Ascending aorta (tissue), 2 donors: ENCODE results near the gene PLXNA2. TPM values are rescaled to one million over a fixed set of nuclear protein-coding genes. Genes with fewer than 3 reads are reported as not detected.

Source experiments
- DNase-seq, 2 donors: peaks; one replicate each; pipeline ENCODE4 v3.0.0-alpha.2; 2019; ENCODE audit warnings: low spot score in 2 of 2
- H3K27ac ChIP-seq, 2 donors: fragments of 200-600 bp; sonication (generic); one replicate each; pipeline ENCODE4 v1.5.1; 2016 to 2017; ENCODE audit warnings: mild to moderate bottlenecking in 1 of 2
- H3K27me3 ChIP-seq: fragments of 200-600 bp; sonication (generic); one replicate; pipeline ENCODE4 v1.5.1; 2017
- H3K36me3 ChIP-seq, 2 donors: fragments of 200-600 bp; sonication (generic); one replicate each; pipeline ENCODE4 v1.5.1; 2016
- H3K4me1 ChIP-seq, 2 donors: fragments of 200-600 bp; sonication (generic); one replicate each; pipeline ENCODE4 v1.5.1; 2016 to 2017; ENCODE audit warnings: mild to moderate bottlenecking in 1 of 2
- H3K4me3 ChIP-seq, 2 donors: fragments of 200-600 bp; sonication (generic); one replicate each; pipeline ENCODE4 v1.5.1; 2016 to 2017; ENCODE audit warnings: mild to moderate bottlenecking in 1 of 2
- H3K9me3 ChIP-seq, 2 donors: fragments of 200-600 bp; sonication (generic); one replicate each; pipeline ENCODE4 v1.5.1; 2016
- intact Hi-C: fragments of 100-400 bp; cut with DNase I; formaldehyde crosslinking; loops from one replicate; pipeline ENCODE4 v1.15.1; 2023
- total RNA-seq: library from RNA; depleted of rRNA; stranded (reverse); fragments of >200 nt; gene quantifications from one replicate; pipeline ENCODE4 v1.1.0, GENCODE V29; 2016
- TF ChIP-seq, protein P1 (sequence below), 3 experiments: fragments of 200-600 bp in 2 of 3; fragments of 450-650 bp in 1 of 3; sonication (generic) in 2 of 3; IDR thresholded peaks; one replicate each; pipeline ENCODE4 v1.5.1; 2016 to 2019; ENCODE audit warnings: antibody characterized with exemption in 3 of 3, mild to moderate bottlenecking in 1 of 3, moderate library complexity in 1 of 3

PLXNA2 gene
- total RNA-seq, 1 donor from 2014 or later: 33.0 TPM

DNA sequence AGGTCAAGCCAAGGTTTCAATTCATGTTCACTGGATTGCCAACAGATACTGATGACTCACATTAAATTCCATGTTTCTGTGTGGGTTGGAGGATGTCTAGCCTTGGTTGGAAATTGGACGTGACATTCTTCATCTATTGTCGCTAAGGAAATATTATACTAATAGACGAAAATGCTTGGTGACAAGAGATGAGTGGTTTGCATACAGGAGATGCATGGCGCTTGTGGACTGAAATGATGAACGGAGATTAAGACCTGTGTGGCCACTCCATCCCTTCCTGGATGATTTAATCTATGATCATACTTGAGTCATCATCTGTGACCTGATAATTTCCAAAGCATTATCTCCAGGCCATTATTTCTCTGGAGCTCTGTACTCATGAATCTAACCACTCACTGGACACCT lies 236.2 kb downstream of the PLXNA2 start:
- Histone ChIP-seq H3K36me3 (no peaks in the 10 kb centered on the region), H3K4me3 (no peak overlapping the region), H3K4me1 (no peaks in the 10 kb centered on the region), H3K27ac (no peak overlapping the region), H3K27me3 (no peaks in the 10 kb centered on the region), H3K9me3 (no peaks in the 10 kb centered on the region)
- intact Hi-C loops: no loop called here
- DNase-seq: peak in 1 of 2 donors; percentile 31
- TF ChIP-seq, protein P1, sequence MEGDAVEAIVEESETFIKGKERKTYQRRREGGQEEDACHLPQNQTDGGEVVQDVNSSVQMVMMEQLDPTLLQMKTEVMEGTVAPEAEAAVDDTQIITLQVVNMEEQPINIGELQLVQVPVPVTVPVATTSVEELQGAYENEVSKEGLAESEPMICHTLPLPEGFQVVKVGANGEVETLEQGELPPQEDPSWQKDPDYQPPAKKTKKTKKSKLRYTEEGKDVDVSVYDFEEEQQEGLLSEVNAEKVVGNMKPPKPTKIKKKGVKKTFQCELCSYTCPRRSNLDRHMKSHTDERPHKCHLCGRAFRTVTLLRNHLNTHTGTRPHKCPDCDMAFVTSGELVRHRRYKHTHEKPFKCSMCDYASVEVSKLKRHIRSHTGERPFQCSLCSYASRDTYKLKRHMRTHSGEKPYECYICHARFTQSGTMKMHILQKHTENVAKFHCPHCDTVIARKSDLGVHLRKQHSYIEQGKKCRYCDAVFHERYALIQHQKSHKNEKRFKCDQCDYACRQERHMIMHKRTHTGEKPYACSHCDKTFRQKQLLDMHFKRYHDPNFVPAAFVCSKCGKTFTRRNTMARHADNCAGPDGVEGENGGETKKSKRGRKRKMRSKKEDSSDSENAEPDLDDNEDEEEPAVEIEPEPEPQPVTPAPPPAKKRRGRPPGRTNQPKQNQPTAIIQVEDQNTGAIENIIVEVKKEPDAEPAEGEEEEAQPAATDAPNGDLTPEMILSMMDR (IDR thresholded peaks at IDR 0.05): no peak

DNA sequence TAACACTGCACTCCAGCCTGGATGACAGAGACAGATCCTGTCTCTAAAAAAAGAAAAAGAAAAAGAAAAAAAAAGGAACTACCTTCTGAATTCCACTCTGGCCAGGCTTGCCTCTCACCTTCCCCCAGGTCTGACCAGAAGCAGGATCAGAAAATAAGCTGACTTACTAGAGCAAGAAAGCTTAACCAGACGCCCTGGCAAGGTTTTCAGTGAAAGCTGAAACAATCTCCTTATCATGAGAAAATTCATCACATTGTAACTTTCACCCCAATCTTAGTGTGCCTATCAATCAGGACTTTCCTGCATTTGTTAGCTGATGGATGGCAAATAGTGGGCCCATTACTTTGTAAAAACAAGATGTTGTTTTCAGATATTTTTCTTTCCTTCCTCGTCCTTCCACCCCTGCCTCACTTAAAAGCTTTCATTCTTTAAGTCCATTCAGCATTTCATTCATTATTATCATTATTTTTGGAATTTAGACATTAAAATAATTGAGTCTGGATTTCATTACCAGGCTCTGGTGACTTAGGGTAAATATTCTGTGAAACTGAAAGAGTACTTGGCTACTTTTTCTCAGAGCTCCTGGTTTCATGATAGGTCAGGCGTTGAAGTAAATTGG lies 236.8 kb downstream of the PLXNA2 start:
- no peaks in the 10 kb centered on the region for H3K4me1 ChIP-seq
- DNase-seq: no peak
- intact Hi-C loops: no loop called here
- TF ChIP-seq, protein P1 (IDR thresholded peaks at IDR 0.05): no peak
- H3K27me3 ChIP-seq: no peaks in the 10 kb centered on the region
- H3K4me3 ChIP-seq: no peak overlapping the region
- no peaks in the 10 kb centered on the region for H3K9me3 ChIP-seq
- H3K36me3 ChIP-seq: no peaks in the 10 kb centered on the region
- H3K27ac ChIP-seq: no peak overlapping the region

DNA sequence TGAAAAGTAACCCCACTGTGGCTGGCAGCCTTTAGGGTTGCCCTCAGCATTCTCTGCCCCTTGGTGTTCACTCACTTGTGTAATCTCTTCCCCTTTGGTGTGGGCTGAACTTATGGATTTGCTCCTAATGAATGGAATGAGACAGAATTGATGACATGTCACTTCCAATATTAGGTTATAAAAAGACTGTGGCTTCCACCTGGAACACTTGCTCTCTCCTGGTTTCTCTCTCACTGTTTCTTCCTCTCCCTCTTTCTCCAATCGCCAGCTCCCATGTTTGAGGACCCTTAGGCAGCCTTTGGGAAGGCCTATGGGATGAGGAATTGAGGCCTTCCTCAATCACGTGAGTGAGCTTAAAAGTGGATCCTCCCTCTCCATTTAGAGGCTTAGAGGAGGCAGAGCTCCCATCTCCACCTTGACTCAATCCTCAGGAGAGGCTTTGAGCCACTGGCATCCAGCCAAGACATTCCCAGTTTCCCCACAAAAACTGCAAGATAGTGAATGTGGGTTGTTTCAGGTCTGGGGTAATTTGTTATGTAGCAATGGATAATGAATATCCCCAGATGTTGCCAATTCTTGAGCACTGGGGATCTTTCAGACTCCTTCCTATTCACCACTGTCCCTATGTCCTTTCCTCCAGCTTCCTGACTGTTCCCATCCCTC lies 237.8 kb downstream of the PLXNA2 start:
- peak in 1 of 2 donors; percentile 19 for DNase-seq
- intact Hi-C loops: no loop called here
- Histone ChIP-seq H3K27ac (no peak overlapping the region), H3K9me3 (no peaks in the 10 kb centered on the region), H3K36me3 (no peaks in the 10 kb centered on the region), H3K4me3 (no peak overlapping the region), H3K27me3 (no peaks in the 10 kb centered on the region), H3K4me1 (no peaks in the 10 kb centered on the region)
- TF ChIP-seq, protein P1 (IDR thresholded peaks at IDR 0.05): no peak

DNA sequence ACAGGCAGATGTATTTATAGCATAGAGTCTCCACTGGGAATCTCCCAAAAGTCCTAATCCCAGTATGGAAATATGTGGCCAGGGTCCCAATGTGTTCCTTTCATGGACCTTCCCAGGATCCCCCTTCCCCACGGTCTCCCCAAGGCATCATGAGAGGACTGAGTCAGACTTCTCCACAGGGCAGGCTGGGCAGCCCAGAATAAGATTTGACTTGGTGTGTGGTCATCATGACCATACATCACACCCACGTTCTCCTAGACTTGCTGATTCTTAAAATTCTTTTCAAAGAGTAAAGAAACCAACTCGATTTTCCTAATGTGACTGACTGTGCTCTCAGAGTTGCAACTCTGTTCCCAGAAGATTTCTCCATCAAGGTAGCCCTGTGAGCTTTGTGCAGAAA lies 239.3 kb downstream of the PLXNA2 start:
- intact Hi-C loops: no loop called here
- TF ChIP-seq, protein P1 (IDR thresholded peaks at IDR 0.05): no peak
- Histone ChIP-seq H3K36me3 (no peaks in the 10 kb centered on the region), H3K4me3 (no peak overlapping the region), H3K4me1 (no peaks in the 10 kb centered on the region), H3K9me3 (no peaks in the 10 kb centered on the region), H3K27me3 (no peaks in the 10 kb centered on the region), H3K27ac (no peak overlapping the region)
- peak in 1 of 2 donors; percentile 63 for DNase-seq

DNA sequence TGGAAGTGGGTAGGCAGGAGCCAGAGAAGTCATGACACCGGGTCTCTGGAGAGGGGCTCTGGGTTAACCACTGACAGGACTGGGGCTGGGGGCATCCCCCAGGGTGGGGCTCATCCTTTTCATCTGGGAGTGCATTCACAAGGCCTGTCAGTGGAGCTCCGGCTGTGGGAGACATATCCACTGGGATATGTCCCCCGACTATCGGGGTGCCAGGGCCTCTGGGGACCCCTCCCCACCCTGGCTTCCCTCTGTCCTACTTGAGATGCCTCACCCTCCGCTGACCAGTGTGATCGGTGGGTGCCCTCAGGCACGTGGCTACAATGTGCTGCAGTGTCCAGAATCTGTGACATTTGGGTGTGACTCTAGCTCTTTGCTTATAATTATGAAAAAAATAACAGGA lies 240.9 kb downstream of the PLXNA2 start:
- intact Hi-C loops: no loop called here
- TF ChIP-seq, protein P1 (IDR thresholded peaks at IDR 0.05): no peak
- H3K27me3 ChIP-seq: no peaks in the 10 kb centered on the region
- H3K4me3 ChIP-seq: no peak overlapping the region
- H3K27ac ChIP-seq: no peak overlapping the region
- H3K36me3 ChIP-seq: no peaks in the 10 kb centered on the region
- H3K4me1 ChIP-seq: no peaks in the 10 kb centered on the region
- DNase-seq: peak in 1 of 2 donors; percentile 61
- no peaks in the 10 kb centered on the region for H3K9me3 ChIP-seq
